HTR-8/SVneo (cell line): ENCODE results near the gene SMIM11.
"Not testable (repeated sequence)": the region's sequence is repeated elsewhere in the genome, so short reads cannot be mapped to it uniquely, and the experiment has no call there.

Source experiments
- DNase-seq: peaks from one replicate; pipeline ENCODE4 v3.0.0; 2011; ENCODE audit warnings: low spot score, mixed read lengths; ENCODE audit not compliant: insufficient read length
- FAIRE-seq: peaks from 2 replicates; lab custom pipeline; 2011; peaks lifted over from hg19 to GRCh38; lab: Jason Lieb, UNC

SMIM11 gene, protein sequence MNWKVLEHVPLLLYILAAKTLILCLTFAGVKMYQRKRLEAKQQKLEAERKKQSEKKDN

DNA sequence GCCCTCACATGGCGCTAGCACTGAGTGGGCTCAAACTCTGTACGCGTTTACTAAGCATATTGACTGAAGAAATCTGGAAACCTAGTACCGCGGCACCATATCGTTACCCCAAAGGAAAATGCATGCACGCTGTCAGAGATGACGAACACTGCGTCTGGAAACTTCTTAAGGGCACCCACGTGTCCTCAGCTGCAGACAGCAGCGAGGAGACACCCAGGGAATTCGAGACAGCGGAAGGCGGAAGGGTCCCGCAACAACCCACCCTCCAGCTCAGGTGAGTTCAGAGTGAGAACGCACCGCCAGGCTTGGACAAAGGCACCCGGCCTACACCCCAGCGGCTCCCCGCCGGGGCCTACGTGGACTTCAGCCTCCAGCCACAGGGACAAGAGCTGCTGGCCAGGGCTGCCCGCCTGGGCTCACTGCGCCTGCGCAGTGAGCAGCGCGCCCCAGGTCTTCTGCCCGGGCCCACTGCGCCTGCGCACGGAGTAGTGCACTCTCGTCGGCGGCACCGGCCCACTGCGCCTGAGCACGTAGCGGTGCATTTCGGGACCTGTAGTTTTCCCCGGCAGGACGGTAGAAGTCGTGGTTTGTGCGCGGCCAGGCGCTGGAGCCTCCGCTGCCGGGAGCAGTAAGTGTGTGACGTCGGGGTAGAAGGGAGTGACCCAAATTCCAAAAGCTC, at the start of gene SMIM11:
TSS of gene SMIM11 (plus strand) at position 568 of the 679 bp plus-strand sequence. CDS start 3,998 bp downstream, outside the sequence.
- DNase-seq: not testable (repeated sequence)
- peak; percentile 96 for FAIRE-seq

DNA sequence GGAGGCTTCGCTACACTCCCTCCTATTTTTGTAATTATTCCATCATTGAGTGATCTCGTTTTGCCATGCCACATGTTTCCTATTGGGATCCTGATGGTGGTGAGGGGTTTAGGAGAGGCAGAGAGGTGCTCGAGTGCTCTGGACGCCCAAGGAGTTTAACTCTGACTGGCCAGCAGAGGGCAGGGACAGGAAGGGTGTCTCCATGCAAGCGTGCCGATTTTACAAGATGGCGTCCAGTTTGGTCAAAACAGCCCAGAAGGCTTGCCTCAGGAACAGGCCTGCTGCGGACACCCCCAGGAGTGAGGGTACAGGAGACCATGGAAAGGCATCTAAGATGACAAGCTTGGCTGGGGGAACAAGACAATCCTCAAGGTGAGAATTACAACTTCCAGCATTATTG, 45.3 kb upstream of the SMIM11 start:
- no peak for FAIRE-seq
- DNase-seq: no peak

DNA sequence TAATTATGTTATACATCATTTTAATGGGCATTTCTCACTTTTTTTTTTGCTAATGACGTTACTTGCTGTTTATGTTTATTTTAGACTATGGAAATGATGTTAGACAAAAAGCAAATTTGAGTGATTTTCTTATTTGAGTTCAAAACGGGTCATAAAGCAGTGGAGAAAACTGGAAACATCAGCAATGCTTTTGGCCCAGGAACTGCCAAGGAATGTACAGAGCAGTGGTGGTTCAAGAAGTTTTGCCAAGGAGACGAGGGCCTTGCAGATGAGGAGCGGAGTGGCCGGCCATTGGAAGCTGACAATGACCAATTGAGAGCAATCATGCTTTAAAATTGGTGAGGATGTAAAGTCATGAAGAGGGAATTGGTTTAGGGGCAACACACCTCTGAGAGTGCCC, 43.6 kb upstream of the SMIM11 start:
- DNase-seq (no peak), FAIRE-seq (no peak)

DNA sequence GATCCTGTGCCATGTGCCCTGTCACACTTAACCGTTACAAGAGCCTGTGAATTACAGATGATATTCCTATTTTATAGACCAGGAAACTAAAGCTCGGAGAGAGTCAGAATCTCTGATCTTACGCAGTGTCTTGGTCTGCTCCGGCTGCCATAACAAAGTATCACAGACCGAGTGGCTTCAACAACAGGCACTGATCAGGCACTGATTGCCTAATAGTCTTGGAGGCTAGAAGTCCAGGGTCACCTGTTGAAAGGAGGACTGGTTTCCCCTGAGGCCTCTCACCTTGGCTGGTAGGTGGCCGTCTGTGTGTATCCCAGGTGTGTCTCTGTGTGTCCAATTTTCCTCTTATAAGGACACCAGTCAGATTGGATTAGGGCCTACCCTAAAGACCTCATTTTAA, 43.0 kb upstream of the SMIM11 start:
- FAIRE-seq: no peak
- DNase-seq: no peak

DNA sequence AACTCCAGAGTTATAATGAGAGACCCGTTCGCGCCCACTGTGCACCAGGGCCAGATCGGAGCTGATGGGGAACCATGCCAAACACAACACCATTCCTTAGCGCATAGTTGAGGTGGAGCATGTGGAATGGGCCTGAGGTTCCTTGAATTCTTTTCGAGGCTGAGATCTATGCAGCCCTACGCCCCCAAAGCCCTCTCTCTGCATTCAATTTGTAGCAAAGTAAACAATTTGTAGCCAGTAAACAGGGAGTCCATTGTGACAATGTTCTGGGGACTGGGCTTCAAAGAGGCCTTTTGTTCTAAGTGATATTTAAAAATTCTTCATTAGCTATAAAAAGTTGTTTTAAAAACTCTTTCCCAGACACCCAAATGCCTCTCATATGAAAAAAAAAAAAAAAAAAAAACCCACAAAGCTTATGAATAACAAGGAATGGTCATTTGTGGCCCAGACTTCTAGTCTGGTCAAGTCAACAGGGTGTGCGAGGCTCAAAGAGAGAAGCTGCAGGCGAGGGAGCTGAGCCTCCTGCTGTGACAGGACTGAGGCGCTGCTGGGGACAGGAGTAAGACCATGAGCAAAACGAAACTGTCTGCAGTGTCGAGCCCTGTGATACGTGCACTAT, 42.1 kb upstream of the SMIM11 start:
- DNase-seq (no peak), FAIRE-seq (no peak)

DNA sequence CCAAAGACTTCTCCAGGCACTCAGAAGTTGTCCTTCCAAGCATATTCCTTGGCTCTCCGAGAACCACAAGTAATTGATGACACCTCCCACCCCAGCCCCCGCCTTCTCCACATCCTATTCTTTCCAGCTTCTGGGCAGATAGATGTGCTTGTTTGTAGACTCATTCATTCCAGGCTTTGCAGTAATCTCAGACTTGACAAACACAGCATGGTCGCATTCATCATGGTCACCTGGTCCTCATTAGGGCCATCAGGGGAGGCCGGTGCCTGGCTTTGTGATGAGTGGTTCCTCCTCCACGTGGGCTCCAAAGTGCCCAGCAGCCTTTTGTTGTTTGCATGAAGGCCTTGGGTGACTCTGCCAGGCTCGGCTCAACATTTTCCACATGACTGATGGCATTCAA, 40.0 kb upstream of the SMIM11 start:
- DNase-seq: no peak
- FAIRE-seq: no peak

DNA sequence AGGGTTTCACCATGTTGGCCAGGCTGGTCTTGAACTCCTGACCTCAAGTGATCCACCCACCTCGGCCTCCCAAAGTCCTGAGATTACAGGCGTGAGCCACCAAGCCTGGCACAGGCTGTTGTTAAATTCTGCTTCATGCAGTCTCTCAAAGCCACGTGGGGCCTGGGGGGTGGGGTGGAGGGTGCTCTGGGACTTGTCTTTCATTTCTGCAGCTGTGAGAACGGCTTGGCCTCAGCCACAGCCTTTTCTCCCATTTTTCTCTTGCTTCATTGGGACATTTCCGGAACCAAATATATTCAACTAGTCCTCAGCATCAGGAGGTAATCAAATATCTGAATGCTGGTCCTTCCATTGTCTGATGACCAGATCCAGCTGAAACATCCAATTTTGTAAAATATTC, 39.1 kb upstream of the SMIM11 start:
- DNase-seq (no peak), FAIRE-seq (no peak)

DNA sequence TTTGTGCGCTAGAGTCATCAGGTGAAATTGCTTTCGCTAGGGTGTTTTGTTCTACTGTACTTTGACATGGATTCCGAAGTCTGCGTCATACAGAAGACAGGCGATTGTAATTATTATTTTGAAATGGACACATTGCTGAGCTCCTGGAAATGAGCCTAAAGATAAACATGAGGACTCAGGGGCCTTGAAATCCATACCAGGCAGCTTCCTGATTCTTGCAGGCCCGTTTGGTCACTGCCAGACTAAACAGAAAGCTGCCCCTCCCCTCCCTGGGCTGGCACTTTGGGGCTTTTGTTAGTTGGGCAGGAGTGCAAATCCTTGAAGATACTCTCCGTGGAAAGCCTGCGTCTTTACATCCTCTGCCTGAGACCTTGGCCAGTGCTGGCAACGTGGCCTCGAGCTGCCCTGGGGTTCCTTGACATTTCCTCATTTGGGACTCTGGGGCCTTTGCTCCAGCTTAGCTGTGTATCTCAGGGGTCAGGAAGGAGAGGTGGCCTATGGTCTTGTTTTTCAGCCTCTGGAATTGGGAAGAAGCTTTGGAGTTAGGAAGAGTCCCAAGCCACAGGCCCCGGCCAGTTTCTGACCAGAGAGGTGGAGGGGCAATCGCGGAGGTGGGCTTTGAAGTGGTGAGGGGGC, 38.4 kb upstream of the SMIM11 start:
- FAIRE-seq (no peak), DNase-seq (no peak)

DNA sequence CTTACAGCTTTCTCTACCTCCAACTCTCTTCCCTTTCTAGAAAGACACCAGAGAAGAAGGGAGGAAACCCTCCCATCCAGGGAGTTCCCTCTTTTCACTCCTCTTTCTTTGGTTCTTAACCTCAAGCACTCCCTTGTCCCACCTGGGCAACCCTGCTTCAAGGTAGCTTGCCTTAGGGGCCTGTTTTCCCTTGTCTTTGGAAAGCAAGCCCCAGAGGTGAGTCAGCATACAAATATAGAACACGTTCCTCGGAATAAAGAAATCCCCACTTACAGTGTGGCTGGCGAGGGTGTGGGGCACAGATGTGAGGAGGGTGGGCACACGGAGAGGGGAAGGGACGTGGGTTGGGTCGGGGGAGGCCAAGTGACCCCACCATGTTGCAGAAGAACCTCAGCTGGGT, 37.6 kb upstream of the SMIM11 start:
- FAIRE-seq (no peak), DNase-seq (no peak)

DNA sequence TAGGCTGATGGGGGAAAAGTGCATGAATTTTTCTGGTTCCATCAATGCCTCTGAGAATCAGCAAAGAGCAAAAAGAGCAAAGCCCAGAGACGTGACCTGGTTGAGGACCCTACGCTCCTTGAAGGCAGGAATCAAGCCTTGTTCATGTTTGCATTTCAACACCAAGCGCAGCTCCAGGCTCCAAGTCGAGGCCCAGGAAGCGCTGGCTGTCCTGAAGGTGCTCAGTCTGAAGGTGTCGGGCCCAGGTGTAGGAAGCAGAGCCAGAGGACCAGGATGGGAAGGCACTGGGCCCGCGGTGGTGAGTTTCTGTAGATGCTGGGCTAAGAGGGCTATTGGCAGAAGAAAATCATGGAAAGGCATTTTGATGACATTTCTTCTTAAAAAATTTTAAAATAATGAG, 37.1 kb upstream of the SMIM11 start:
- FAIRE-seq: no peak
- DNase-seq: no peak

DNA sequence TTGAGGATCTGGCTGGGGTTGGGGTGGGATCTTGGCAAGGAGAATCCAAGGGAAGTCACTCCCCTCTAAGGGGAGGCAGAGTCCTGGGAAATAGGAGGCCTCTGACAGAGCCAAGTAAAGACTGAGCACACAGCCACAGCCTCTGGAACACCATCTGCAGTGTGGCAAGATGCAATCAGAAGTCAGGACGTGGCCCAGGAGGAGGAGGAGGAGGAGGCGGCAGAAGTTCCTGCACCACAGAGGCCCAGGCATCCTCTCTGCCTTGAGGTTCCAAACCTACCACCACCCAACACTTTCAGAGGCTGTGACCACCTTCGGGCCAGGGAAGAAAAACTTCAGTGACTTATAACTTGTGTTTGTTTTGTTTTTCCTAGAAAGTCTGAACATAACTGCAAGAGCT, 35.2 kb upstream of the SMIM11 start:
- DNase-seq (no peak), FAIRE-seq (no peak)

DNA sequence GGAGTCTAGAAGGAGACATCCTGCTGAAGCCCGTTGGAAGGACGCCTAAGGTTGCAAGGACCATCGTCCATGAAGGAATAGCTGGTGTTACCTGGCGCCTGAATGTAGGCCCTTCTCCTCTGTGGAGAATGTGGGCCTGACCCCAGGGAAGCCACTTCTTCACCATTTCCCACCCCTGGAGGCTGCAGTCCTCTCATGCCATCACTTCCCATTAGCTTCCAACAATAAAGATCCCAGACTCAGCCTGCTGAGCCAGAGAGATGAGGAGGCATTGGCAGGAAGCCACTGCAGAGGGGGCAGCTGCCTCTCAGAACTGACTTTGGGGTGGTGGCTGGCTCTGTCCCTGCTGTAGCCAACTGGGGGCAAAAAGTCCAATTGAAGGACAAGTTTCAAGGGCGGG, 32.8 kb upstream of the SMIM11 start:
- no peak for FAIRE-seq

DNA sequence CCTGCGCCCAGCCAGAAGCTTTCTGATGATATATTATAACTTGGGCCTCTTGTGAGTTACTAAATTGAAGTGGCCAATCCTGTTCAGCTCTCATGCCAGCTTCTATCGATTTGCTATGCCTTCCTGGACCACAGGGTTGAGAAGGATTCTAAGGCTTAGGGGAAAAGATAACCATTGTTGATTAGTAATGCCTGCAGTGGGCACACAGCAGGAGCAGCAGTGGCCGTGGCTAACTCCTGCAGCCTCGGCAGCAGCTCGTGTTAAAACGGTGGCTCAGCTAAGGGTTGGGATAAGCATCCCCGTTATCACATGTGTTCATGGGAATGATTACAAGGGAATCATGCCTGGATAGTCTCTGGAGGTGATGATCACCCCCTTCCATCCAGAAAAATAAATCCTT, 32.0 kb upstream of the SMIM11 start:
- DNase-seq: no peak
- FAIRE-seq: no peak

More for the DNA sequence above, 32.8 kb upstream of the SMIM11 start:
- no peak for DNase-seq

DNA sequence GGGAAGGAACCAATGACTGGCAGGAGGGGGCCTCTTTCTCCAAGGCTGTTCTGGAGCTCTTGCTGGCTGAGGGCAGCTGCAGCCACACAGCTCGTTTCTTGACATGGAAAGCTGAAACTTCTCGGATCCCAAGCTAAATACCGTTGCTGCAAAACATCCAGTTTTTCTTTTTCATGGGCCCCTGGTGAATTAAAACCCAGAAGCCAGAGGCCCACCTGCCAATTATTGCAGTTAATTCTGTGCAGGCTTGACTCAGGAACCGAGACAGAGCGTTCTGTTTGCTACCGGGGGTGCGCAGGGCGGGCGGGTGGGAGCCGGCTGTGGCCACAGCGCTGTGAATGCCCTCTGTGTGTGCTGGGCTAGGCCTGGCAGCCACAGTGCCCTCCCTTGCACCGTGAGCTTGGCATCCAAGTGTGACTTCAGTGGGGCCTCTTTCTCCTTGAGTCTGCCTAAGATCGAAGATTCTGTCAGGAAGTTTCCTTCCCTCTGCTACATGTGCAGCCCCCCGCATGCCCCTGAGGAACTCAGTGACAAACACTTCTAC, 31.4 kb upstream of the SMIM11 start:
- DNase-seq (no peak), FAIRE-seq (no peak)

DNA sequence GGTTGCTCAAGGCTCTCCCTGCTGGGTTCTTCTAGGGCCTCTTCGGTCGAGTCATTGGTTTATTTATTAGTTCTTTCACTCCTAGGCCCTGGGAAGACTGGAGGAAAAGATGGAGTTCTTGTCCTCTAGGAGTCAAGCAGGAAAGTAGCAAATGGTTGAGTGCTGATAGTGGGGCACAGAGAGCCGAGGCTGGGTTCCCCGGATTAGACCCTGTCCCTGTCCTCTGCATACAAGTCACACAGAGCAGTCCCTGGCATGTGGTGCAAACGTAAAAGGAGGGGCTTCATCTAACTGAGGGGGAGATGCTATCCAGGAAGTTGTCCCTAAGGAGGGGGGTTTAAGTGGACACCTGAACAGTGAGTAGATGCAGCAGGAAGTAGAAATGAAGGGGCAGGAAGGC, 30.7 kb upstream of the SMIM11 start:
- FAIRE-seq (no peak), DNase-seq (no peak)

DNA sequence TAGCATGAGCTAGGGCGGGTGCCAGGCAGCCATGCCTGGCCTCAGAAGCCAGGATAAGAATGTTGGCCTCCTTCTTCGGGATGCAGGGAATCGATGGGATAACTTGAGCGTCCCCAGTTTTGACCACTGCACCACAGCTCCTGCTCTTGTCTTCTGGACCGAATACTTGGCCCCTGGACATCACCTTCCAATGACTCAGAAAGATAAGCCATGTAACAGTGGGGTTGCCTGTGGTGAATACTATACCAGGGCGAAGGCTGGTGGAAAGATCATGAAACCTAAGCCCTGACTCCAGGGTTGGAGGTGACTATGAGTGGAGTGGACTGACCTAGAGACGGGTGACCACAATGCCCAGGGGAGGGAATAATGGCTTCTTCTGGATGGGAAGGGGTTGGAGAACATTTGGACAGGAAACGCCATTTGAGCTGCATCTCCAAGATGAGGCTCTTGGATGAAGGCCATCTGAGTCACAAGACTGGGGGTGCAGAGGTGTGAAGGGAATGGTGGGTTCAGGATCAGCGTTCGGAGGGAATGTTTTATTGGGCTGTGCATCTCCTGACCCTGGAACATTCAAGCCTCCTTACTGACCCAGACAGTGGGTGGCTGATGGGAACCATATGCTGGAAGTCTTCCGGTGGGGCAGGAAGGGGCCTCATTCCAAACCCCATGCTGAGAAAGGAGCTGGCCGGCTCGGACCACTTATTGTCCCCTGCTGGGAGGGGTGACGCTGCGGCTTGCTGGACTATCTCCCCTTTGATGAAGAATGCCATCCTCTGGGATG, 30.0 kb upstream of the SMIM11 start:
- FAIRE-seq: no peak

DNA sequence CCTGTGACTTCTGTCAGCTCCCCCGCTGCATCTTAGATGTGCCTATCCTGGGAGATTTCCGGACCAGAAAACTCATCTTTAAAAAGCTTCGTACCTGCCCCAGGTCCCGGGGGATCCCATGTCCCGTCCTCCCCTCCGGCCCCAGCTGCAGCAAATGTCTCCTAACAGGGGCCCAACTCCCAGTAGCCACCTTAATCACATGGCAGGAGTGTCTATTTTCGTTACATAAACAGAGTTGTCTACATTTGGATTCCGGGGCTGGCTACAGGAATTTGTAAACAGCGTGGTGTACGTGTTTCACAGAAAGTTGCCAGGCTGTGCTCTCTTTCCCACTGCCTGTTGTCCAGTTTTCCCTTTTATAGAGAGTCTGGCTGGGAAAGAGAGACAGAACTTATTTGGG, 29.4 kb upstream of the SMIM11 start:
- DNase-seq (no peak), FAIRE-seq (no peak)

More for the DNA sequence above, 30.0 kb upstream of the SMIM11 start:
- no peak for DNase-seq

DNA sequence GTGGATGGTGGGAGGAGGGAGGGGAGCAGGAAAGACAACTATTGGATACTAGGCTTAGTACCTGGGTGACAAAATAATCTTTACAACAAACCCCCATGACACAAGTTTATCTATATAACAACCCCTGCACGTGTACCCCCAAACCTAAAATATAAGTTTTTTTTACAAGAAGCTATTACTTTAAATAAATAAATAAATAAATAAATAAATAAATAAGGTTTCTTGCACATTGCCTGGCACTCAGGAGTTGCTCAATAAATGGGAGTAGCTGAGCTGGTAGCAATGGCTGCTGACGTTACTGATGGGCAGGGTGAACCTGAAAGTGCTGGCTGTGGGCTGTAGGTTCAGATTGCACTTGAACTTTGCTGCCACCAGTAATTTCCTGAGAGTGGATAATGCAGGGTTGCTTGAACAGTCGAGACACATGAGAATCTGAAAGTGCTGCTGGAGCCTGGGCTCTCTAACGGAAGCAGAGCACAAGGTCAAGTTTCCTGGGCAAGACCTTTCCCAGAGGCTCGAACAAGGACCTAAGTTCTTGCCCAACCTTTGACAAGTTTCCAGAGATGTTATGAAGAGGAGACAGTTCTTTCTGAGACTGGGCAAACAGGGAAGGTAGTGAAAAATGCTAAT, 26.3 kb upstream of the SMIM11 start:
- FAIRE-seq (no peak), DNase-seq (no peak)

DNA sequence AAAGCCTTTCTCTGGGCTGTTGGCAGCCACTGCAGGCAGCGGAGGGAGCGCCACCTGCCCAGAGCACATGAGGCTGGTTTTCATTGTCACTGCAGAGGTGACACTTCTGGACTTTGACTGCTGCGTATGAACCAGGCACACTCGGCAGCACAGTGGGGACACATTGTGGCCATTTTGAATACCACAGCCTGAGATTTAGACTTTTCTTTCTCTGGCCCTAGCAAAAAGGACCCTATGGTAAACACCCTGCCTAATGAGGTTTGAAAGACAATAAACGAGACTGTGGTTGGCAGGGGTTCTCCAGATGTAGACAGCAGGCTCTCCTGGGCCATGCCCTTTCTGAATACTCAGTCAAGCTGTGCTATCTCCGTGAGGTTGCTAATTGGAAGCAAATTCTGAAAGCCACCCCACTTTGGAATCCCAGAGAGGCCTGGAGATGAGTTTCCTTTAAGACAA, 23.5 kb upstream of the SMIM11 start:
- no peak for FAIRE-seq
- DNase-seq: peak; percentile 48

DNA sequence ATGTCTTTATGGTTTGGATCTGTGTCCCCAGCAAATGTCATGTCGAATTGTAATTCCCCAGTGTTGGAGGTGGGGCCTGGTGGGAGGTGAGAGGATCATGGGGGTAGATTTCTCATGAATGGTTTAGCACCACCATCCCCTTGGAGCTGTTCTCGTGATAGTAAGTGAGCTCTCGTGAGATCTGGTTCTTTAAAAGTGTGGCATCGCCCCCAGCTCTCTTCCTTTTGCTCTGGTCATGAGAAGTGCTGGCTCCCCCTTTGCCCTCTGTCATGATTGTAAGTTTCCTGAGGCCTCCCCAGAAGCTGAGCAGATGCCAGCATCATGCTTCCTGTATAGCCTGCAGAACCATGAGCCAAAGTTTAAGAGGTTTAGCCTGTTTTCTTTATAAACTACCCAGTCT, 22.8 kb upstream of the SMIM11 start:
- DNase-seq (no peak), FAIRE-seq (no peak)
